HG03521 (cell line): ENCODE results near the gene EPHB4.
"Not testable (repeated sequence)": the region's sequence is repeated elsewhere in the genome, so short reads cannot be mapped to it uniquely, and the experiment has no call there.

Experiments
- ATAC-seq: cut with Tn5 transposase; IDR thresholded peaks from one replicate; pipeline ENCODE4 v1.9.1; 2021; ENCODE audit warnings: mild to moderate bottlenecking, moderate library complexity; ENCODE audit not compliant: unreplicated experiment

The EPHB4 gene

DNA sequence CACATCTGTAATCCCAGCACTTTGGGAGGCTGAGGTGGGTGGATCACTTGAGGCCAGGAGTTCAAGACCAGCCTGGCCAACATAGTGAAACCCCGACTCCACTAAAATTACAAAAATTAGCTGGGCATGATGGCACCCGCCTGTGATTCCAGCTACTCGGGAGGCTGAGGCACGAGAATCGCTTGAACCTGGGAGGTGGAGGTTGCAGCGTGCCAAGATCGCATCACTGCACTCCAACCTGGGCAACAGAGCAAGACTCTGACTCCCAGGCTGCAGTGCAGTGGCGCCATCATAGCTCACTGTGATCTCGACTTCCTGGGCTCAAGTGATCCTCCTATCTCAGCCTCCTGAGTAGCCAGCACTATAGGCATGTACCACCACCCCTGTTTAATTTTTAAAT, 27.6 kb upstream of the EPHB4 start:
- not testable (repeated sequence) for ATAC-seq

DNA sequence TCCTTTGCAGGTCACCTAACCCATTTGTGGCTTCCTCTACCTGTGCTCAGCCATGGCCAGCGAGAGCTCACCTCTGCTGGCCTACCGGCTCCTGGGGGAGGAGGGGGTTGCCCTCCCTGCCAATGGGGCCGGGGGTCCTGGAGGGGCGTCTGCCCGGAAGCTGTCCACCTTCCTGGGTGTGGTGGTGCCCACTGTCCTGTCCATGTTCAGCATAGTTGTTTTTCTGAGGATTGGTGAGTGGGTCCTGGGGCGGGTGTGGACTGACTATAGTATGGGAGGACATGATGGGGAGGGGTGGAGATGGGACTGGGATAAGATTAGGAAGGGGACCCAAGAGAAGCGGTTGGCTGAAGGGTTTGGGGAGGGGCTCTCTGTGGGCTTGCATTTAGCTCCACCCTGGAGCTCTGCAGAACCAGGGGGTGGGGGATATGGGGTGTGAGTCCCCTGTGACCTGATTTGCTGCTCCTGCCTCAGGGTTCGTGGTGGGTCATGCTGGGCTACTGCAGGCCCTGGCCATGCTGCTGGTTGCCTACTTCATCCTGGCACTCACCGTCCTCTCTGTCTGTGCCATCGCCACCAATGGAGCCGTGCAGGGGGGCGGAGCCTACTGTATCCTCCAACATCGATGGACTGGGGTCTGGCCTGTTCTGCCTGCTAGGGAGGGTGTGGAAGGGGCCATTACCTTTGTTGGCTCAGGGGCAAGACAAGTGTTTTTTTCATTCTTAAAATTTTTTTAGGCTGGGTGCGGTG, 27.0 kb upstream of the EPHB4 start:
- no peak for ATAC-seq

DNA sequence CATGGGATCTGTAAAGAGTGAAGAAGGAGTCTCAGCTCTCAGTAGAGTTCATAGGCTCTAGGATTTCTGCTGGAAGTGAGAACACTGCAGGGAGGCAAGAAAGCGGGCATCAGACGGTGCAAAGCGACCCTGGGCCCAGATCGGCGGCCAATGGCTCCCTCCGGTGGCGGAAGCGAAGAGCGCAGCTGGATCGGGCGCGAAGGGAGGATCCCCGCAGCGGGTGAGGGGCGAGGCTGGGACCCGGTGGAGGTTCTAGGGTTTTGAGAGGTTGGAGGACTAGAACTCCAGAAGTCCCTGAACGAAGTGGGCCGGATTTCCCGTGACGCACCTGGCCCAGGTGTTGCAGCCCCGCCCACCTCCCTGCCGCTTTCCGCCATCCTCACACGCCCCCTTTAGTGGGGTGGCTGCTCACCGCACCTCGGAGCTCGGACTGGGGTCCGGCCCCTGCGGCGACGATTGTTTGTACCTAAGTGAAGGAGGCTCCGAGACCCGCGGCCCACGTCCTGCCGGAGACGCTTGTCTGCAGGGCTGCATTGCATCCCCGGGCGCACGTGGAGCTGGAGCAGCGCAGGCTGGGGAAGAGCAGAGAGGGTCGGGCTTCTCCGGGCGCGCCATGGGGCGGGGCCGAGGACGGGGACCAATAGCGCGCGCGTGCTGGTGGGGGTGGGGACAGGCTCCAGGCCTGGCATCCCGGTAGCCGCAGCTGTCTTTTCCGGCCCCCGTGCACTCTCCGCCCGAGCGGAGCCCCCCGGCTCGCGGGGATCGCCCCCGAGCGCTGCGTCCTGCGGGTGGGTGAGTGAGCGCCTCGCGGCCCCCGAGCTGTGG, 24.9 kb upstream of the EPHB4 start, which contains the start of gene SLC12A9:
SLC12A9 (plus strand) TSS at position 666 of the 825 bp plus-strand sequence. CDS start 1,485 bp downstream, outside the sequence.
- ATAC-seq: peak; percentile 85

DNA sequence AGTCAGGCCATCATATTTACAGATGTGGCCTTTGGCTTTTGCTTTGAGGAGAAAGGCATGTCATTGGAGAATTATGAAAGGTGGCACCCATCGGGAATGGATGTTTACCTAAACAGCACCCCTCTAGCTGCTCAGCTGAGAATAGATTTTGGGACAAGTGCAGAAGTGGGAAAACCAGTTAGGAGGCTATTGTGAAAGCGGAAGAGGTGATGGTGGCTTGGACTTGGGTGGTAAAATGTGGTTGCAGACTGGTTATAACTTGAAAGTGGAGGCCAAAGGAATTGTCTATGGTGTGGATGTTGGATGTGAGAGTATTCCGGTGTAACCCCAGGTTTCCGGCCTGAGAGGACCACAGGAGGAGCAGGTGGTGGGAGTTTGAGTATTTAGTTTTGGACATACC, 20.0 kb upstream of the EPHB4 start:
- ATAC-seq: no peak

DNA sequence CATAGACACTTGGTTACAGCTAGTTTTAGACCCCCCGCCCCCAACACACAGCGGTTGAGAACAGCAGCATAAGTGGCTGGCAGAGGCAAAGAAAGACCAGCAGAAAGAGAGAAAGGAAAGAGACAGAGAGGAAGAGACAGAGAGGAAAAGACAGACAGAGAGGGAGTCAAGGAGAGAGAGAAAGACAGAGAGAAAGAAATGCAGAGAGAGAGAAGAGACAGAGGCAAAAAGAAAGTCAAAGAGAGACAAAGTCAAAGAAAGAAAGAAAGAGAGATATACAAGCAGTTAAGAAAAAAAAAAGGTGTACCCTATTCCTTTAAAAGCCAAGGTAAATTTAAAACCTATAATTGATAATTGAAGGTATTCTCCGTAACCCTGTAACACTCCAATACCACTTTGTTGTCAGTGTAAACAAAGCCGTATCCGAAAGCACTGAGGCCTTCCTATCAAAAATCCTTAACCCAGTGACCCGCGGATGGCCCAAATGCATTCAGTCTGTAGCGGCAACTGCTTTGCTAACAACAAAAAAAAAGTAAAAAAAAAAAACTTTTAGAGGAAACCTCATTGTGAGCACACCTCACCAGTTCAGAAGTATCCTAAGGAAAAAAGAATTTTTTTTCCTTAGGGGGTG, 13.3 kb upstream of the EPHB4 start:
- no peak for ATAC-seq

DNA sequence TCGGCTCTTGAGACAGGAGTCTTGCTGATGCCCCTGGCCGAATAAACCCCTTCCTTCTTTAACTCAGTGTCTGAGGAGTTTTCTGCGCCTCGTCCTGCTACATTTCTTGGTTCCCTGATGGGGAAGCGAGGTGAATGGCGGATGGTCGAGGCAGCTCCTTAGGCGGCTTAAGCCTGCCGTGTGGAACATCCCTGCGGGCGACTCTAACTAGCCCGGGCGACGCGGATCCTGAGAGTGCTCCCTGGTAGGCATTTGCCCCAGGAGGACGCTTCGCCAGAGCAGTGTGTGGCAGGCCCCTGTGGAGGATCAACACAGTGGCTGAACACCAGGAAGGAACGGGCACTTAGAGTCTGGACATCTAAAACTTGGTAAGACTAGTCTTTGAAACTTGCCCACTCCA, 12.0 kb upstream of the EPHB4 start:
- no peak for ATAC-seq

DNA sequence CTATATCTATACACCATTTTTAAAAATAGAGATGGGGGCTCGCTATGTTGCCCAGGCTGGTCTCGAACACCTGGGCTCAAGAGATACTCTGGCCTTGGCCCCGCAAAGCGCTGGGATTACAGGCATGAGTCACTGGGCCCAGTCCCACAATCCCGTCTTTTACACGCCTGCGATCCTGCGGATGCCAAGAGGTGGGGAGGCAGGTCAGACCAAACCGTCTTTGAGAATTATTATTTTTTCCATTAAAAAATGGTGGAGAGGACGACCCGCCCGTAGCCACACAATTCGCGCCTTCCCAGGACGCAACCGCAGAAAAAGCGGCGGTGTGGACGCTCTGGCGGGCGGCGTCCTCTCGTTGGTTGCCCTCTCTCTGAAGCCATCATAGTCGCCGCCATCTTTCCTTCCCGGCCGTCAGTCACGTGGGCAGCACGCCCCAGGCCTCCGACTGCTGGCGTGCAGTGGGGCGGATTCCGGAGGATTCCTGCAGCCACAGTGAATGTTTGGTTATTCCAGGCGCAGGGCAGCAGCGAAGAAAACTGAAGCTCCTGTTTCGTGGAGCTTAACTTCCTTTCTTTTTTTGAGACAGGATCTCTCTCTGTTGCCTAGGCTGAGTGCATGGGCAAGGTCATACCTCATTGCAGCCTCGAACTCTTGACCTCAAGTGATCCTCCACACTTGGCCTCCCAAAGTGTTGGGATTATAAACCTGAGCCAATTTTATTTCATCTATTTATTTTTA, 9.9 kb upstream of the EPHB4 start:
- no peak for ATAC-seq

GRCh38 chr7:100836812-100837098, 9.4 kb upstream of the EPHB4 start:
- ATAC-seq: no peak

DNA sequence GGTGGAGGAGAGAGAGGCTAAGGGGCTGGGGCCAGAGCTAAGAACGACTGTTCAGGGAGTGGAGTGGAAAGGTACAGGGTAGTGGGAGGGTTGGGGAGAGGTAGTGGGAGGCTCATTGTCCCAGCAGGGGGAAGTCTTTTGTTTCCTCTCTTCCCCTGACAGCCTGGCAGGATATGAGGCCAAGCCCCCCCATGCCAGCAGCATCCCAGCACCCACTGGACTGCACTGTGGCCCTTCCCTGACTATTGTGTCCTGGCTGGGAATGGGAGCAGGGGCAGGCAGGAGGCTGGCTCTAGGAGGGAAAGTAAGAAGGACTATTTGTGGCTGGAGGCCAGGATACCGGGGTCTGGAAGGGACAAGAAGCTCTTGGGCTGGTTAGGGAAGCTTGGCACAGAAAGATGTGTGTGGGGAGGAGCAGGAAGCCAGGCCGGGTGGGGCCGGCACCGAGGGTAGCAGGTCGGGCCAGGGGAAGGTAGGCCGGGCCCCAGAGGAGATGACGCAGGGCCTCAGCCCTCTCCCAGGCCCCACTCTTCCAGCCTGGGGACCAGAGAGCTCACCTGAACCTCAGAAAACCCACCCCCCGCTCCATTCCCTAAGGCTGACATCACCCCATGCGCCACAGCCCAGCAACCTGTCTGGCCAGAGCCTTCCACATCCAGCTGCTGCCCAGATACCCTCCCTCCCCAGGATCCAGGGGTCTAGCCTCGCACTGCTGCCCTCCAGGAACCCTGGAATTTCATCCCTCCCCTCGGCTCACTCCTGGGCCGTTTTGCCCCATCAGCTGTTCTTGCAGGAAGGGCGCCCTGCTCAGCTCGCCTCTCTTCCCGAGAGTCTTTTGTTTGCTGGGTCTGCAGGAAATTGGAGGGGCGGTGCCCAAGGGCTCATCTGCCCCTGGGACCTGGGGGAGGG, 8.8 kb upstream of the EPHB4 start:
- no peak for ATAC-seq

- no peak for ATAC-seq
Measured at GRCh38 chr7:100832281-100832633, 4.9 kb upstream of the EPHB4 start.

DNA sequence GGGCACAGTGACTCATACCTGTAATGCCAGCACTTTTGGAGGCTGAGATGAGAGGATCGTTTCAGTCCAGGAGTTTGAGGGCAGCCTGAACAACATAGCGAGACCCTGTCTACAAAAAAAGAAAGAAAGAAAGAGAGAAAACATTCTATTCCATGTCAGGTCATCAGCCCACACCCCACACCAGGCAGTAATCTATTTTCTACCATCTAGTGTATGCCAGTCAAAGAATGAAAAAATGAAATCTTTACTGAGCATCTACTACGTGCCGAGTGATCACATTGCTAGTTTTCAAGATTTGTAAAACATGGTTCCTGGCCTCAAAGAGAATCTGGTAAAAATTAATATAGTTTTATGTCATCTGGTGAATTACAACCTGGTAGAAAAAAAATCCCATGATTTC, 3.1 kb upstream of the EPHB4 start:
- no peak for ATAC-seq

- ATAC-seq: no peak
Measured at GRCh38 chr7:100829150-100829716, 1.9 kb upstream of the EPHB4 start.

- ATAC-seq: no peak
Measured at GRCh38 chr7:100826514-100827329, 601 bp downstream of the EPHB4 start.

GRCh38 chr7:100825751-100826513, 1.4 kb downstream of the EPHB4 start:
- ATAC-seq: no peak

GRCh38 chr7:100825215-100825671, 2.1 kb downstream of the EPHB4 start:
- no peak for ATAC-seq

GRCh38 chr7:100824499-100825214, 2.7 kb downstream of the EPHB4 start:
- no peak for ATAC-seq

DNA sequence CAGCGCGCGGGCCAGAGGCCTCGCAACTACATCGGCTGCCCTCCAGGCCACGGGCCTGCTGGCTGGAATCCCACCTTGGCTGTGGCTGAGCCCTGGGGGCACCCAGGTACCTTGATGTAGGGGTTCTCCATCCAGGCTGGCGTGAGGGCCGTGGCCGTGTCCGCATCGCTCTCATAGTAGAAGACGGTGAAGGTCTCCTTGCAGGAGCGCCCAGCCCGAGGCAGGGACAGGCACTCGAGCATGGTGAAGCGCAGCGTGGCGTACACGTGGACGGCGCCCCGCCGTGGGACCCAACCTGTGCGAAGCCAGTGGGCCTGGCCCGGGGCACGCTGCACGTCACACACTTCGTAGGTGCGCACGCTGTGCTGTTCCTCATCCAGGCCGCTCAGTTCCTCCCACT, 3.8 kb downstream of the EPHB4 start:
- no peak for ATAC-seq

DNA sequence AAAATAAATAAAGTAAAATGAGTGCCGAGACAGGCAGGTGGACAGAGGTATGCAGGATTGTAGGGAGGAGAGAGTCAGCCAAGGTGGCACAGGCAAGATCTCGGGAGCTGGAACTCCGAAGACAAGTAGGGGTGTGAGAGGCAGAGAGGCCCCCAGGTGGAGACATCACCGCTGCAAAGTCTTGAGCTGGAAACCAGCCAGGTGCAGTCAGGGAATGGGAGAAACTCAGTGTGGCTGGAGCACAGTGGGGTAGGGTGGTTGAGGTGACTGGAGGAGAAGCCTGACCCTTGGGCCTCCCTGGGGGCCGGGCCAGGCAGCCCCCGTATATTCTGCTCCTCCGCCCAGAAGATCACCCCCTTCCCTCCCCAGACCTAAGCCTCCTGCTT, 4.2 kb downstream of the EPHB4 start:
- ATAC-seq: no peak
